Eye (tissue), 1 donor: ENCODE measurements around the gene GJB1.

ENCODE experiments used
- DNase-seq: peaks from one replicate; pipeline ENCODE4 v3.0.0-alpha.2; 2015

The GJB1 gene

GRCh38 chrX:71215338-71215912, 7.6 kb upstream of the GJB1 start:
- DNase-seq, result no peak

DNA sequence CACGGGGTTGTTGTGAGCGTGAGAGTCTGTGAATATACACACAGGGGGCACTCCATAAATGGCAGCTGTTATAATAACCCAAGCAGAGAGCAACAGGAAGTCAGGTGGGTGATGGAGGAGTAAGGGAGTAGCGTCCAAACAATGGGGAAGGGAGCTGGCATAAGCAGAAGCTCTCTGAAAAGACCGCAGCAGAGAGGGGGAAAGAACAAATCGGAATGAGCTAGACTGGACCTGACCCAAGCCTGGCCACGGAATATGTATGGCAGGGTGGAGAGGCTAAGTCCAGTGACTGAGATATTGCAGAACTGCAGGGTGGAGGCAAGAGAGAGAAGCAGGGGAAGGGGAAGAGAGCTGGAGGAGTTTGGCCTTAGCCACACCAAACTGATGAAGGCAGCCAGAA, 6.5 kb upstream of the GJB1 start:
- DNase-seq, result no peak

DNA sequence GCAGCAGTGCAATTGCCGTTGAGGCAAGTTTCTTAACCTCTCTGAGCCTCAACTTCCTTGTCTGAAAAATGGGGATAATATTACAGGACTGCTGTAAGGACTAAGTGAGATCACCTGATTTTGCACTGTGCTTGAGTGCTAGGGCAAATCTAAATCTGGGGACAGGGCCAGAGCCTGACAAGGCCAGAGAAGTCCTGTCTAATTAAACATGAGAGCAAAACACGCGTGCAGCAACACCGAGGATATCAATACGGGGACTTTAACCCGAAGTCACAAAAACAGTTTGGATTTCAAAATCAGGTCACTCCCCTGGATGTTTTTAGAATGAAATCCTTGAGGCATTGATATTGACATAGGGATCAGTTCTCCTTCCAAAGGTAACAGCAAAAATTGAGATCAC, 5.7 kb upstream of the GJB1 start:
- no peak for DNase-seq

DNA sequence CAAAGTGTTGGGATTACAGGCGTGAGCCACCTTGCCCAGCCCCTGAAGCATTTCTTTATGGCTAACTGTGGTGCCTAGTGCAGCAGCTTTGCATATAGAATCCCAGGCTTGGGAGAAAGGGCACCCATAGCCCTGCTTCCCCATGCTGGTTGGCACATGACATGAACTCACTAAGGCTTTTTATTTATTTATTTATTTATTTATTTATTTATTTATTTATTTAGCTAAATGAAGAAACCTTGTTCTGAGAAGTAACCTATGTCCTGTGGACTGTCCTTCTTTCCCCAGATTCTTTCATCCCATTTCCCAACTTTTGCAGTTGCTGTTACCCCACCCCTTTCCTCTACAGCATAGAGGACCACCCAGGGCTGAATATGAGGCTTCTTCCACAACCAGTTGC, 1.9 kb upstream of the GJB1 start:
- DNase-seq, result no peak

DNA sequence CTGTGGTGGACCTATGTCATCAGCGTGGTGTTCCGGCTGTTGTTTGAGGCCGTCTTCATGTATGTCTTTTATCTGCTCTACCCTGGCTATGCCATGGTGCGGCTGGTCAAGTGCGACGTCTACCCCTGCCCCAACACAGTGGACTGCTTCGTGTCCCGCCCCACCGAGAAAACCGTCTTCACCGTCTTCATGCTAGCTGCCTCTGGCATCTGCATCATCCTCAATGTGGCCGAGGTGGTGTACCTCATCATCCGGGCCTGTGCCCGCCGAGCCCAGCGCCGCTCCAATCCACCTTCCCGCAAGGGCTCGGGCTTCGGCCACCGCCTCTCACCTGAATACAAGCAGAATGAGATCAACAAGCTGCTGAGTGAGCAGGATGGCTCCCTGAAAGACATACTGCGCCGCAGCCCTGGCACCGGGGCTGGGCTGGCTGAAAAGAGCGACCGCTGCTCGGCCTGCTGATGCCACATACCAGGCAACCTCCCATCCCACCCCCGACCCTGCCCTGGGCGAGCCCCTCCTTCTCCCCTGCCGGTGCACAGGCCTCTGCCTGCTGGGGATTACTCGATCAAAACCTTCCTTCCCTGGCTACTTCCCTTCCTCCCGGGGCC, 1.2 kb downstream of the GJB1 start:
- DNase-seq, result no peak

DNA sequence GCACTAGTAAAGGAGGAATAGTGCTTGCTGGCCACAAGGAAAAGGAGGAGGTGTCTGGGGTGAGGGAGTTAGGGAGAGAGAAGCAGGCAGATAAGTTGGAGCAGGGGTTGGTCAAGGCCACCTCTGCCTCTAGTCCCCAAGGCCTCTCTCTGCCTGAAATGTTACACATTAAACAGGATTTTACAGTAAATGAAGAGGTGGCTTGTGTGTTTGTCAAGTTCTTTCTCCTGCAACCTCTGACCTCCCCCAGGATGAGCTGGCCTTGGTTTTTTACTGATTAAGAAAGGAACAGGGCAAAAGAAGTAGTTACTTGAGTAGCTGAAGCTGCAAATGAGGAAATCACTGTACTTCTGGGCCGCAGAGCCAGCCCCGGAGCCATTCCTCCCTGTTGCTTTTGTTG, 2.0 kb downstream of the GJB1 start:
- DNase-seq, result no peak

GRCh38 chrX:71225676-71226075, 2.7 kb downstream of the GJB1 start:
- DNase-seq, result no peak

GRCh38 chrX:71227370-71228062, 4.5 kb downstream of the GJB1 start:
- no peak for DNase-seq

DNA sequence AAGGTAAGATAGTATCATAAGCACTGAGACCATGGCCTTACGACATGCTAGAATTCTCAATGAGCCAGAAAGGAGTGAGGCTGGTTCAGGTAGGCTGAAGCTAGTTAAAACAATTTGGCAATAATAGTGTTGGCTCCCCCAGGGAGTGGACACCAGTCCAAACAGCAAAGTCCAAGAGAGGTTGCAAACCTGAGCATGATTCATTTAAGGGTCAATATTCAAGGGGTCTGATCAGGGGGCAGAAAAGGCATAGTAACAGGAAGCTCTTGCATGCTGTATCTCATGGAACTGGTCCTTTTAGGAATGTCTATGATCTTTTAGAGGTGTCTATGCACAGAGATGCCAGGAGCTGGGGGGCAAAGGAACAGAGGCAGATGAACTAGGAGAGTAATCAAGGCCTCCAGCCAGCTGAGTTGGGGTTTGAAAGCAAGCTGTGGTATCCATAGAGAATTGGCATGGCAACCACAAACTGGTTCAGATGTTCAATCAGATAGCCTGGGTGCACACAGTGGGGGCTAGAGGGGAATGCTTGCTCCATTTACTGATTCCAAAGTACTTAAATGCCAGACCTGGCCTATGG, 5.1 kb downstream of the GJB1 start:
- no peak for DNase-seq

GRCh38 chrX:71235482-71235881, 12.5 kb downstream of the GJB1 start:
- no peak for DNase-seq

- no peak for DNase-seq
These were observed 13.8 kb downstream of the GJB1 start for GRCh38 chrX:71236836-71237235.

GRCh38 chrX:71239781-71240180, 16.8 kb downstream of the GJB1 start:
- no peak for DNase-seq

DNA sequence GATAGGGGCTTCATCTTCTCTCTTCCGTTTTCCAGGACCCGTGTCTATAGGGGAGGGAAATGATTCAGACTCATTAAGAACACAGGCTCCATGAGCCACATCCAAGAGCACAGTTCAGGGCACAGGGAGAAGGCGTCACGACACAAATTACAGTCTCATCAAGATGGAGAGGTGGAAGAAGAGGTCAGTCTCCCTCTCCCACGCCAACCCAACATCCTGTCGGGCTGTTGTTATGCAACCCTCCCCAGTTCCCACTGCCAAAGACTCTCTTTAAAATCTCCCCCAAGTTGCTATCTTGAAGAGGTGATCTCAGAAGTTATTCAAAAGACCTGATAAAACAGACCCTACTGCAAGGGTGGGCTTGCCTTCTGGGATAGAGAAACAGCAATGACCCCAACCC, 18.3 kb downstream of the GJB1 start:
- no peak for DNase-seq

GRCh38 chrX:71244359-71245128, 21.5 kb downstream of the GJB1 start:
- no peak for DNase-seq

- DNase-seq, result no peak
These were observed 22.1 kb downstream of the GJB1 start for GRCh38 chrX:71245159-71245558.

GRCh38 chrX:71250841-71251240, 27.8 kb downstream of the GJB1 start:
- DNase-seq, result no peak

GRCh38 chrX:71251466-71251973, 28.5 kb downstream of the GJB1 start:
- DNase-seq, result peak; percentile 8

DNA sequence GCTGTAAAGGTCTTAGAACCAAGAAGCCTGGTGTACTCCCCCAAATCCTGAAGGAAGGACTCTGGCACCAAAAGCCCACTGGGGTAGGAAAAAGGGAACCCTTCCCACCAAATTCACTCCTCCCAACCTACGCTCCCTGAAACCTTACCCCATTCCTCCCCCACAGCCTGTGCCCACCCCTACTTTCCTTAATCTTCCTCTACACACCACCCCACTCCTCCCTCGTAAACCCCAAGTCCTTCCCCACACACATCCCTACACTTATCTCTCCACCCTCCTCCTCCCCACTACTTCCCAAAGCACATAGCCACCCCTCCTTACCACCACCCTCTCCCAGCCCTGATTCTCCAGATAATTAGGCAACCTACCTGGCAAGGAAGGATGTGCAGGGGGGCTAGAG, 29.2 kb downstream of the GJB1 start:
- DNase-seq, result no peak

GRCh38 chrX:71253253-71254091, 30.4 kb downstream of the GJB1 start:
- DNase-seq, result peak; percentile 65

DNA sequence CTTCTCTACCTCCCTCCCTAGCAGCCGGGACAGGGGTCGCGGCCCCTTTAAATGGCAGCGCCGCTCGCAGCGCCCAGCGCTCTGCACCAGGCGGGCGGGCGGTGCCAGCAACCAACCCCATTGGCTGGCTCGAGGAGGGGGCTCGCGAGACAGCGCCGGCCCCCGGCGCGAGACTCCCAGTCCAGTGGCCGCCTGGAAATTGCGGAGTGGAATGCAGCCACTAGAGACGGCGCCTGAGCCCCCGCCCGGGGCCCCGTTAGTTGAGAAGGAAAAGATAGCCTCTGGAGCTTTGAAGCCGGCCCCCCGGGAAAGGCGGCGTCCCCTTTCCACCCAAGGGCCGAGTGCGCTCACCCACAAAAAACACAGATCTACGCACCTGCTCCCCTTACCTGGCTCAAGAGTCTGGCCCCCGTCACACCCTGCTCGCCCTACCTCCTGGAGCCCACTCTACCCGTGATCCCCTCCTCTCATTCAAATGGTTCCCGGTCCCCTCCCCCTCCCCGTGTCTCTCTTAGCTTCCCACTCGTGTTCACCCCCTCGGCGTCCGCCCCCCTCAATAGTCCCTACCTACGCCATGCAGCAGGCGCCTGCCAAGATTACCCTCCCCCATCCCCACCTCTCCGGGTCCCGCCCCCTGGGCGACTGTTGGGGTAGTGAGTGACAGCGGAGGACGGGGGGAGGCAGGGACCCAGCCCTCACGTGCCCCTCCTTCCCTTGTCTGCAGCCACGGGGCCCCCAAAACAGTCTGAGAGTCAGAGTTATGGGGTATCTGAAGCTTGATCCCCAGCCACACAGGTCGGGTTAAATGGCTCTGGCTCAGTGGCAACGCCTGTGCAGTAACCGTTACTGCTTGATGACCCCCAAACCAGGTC, 31.3 kb downstream of the GJB1 start, which contains the start of gene ZMYM3:
Gene ZMYM3 (minus strand): TSS at position 49 of the 872 bp plus-strand sequence. CDS start 885 bp downstream, outside the sequence.
- peak; percentile 91 for DNase-seq

GRCh38 chrX:71256051-71256450, 33.0 kb downstream of the GJB1 start:
- no peak for DNase-seq
